NCI-H2029 treated with DMSO at 0.1 percent for 48 hours (cell line): ENCODE results near the gene LSM5.

Experiments used
- DNase-seq: peaks from one replicate; lab custom pipeline; 2025; lab: John Stamatoyannopoulos, UW

LSM5 gene

GRCh38 chr7:32462451-32462850 is 27.7 kb downstream of the LSM5 start:
- no peak for DNase-seq

- DNase-seq = no peak
Observed at GRCh38 chr7:32461484-32461883, 28.7 kb downstream of the LSM5 start.

GRCh38 chr7:32459788-32460187 is 30.4 kb downstream of the LSM5 start:
- DNase-seq = no peak

- DNase-seq = no peak
Observed at GRCh38 chr7:32458025-32458424, 32.2 kb downstream of the LSM5 start.

- DNase-seq = no peak
Observed at GRCh38 chr7:32453341-32454011, 36.7 kb downstream of the LSM5 start.

GRCh38 chr7:32447218-32447617 is 43.0 kb downstream of the LSM5 start:
- DNase-seq = no peak

- DNase-seq = no peak
Observed at GRCh38 chr7:32436146-32436928, 53.8 kb downstream of the LSM5 start.
